AG08396 (cell line): ENCODE results near the gene CCDC121.
"Not testable (repeated sequence)": the region's sequence is repeated elsewhere in the genome, so short reads cannot be mapped to it uniquely, and the experiment has no call there.

Experiments used
- DNase-seq: peaks from one replicate; pipeline ENCODE4 v3.0.0; 2012; ENCODE audit warnings: low spot score, mixed read lengths

The CCDC121 gene

GRCh38 chr2:27636766-27637165 is 8.0 kb upstream of the CCDC121 start:
- DNase-seq = no peak

DNA sequence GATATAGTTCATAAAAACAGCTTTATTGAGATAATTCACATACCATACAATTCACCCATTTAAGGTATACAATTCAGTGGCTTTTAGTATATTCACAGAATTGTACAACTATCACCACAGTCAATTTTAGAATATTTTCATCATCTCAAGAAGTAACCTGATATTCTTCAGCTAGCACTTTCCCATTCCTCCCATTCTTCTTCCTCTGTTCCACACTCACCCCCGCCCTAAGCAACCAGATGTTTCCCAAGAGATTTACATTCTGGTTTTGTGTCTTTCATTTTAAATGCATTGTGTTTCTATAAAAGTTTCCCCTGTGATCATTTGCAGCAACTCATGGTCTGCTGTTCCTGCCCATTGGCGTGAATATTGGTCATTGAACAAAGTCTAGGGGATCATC is 5.5 kb upstream of the CCDC121 start:
- DNase-seq = no peak

GRCh38 chr2:27630257-27630656 is 1.4 kb upstream of the CCDC121 start:
- DNase-seq = not testable (repeated sequence)

GRCh38 chr2:27627963-27628766 is 647 bp downstream of the CCDC121 start:
- peak; percentile 48 for DNase-seq

- not testable (repeated sequence) for DNase-seq
Measured at GRCh38 chr2:27626921-27627320, 1.9 kb downstream of the CCDC121 start.

- DNase-seq = not testable (repeated sequence)
Measured at GRCh38 chr2:27626323-27626722, 2.5 kb downstream of the CCDC121 start.

- DNase-seq = no peak
Measured at GRCh38 chr2:27624943-27625342, 3.9 kb downstream of the CCDC121 start.

- peak; percentile 38 for DNase-seq
Measured at GRCh38 chr2:27622921-27623384, 5.9 kb downstream of the CCDC121 start.

- no peak for DNase-seq
Measured at GRCh38 chr2:27621524-27621923, 7.3 kb downstream of the CCDC121 start.

DNA sequence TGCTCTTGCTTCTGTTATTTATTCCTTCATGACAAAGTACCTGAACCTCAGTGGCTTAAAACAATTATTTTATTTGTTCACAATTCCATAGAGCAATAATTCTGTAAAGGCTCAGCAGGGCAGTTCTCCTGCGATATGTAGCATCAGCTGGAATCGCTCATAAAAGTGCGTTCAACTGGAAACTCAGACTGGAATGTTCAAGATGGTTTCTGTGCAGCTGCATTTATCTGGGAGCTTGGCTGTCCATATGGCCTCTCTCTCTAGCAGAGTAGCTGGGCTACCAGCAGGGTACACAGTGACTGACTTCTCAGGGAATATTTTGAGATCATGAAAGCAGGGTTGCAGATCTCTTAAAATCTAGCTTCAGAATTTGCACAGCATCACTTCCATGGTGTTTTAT is 13.5 kb downstream of the CCDC121 start:
- no peak for DNase-seq

DNA sequence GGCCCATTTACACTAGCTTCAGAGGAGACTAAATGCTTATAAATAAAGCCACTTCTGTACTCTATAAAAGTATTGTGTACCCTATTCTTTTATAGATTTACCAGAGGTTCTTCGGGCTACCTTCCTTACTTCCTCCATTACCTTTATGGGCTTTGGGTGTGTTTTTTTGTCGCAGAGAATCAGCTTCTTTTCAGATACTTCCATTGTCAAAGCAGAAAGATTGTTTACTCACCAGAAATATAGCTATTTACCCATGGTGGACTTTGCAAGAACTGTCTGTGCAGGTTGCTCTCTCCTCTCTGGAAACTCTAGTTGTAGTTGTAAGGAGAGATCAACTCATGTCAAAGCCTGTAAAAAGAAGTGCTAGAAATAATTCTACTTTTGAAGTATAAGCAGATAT is 14.8 kb downstream of the CCDC121 start:
- DNase-seq = no peak

DNA sequence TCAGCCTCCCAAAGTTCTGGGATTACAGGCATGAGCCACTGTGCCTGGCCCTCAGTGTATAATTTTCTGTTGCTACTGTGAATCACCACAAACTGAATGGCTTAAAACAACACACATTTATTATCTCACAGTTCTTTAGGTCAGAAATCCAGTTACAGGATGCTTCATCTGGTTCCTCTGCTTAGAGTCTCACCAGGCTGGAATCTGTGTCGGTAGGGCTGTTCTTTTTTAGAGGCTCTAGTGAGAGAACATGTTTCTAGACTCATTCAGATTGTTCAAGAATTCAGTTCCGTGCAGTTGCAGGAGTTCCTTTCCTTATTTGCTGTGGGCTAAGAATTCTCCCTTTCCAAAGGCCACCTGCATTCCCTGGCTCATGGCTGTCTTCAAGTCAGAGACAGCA is 22.2 kb downstream of the CCDC121 start:
- no peak for DNase-seq

- DNase-seq = peak; percentile 36
Measured at GRCh38 chr2:27596627-27597026, 32.2 kb downstream of the CCDC121 start.

DNA sequence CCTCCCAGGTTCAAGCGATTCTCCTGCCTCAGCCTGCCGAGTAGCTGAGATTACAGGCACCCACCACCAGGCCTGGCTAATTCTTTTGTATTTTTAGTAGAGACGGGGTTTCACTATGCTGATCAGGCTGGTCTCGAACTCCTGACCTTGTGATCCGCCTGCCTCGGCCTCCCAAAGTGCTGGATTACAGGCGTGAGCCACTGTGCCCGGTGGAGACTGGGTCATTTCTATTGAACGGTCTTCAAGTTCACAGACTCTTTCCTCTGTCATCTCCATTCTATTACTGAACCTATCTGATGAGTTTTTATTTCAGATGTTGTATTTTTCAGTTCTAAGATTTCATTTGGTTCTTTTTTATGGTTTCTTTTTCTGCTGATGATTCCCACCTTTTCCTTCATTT is 33.4 kb downstream of the CCDC121 start:
- not testable (repeated sequence) for DNase-seq

GRCh38 chr2:27594020-27594703 is 34.6 kb downstream of the CCDC121 start:
- not testable (repeated sequence) for DNase-seq

DNA sequence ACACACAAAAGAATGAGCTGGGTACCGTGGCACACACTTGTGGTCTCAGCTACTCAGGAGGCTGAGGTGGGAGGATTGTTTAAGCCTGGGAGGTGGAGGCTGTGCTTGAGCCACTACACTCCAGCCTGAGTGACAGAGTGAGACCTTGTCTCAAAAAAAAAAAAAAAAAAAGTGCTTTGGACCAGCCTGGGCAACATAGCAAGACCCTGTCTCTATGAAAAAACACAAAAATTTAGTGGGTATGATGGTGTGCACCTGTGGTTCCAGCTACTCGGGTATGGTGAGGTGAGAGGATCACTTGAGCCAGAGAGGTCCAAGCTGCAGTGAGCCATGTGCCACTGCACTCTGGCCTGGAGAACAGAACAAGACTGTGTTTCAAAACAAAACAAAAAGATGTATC is 35.6 kb downstream of the CCDC121 start:
- no peak for DNase-seq

DNA sequence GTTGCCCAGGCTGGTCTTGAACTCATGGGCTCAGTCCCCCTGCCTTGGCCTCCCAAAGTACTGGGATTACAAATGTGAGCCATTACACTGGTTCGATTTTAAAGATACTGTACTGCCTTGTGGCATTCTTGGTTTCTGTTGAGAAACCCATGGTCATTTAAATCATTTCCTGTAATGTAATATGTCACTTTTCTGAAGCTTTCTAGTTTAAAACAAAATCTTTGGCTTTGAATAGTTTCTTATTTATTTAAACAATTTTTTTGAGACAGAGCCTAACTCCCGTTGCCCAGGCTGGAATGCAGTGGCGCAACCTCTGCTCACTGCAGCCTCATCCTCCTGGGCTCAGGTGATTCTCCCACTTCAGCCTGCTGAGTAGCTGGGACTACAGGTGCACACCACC is 37.1 kb downstream of the CCDC121 start:
- DNase-seq = no peak

DNA sequence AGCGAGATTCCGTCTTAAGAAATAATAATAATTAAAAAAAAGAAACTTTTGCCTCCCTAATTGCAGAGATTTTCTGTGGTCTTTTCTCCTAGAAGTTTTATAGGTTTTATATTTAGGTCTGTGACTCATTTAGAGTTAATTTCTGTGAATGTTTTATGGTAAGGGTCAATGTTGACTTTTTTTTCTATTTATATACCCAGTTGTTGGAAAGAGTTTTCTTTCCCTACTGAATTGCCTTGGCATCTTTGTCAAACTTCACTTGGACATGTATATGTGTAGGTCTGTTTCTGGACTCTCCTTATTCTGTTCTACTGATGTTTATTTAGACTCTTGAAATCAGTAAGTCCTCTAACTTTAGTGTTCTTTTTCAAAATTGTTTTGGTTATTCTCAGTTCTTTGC is 40.5 kb downstream of the CCDC121 start:
- no peak for DNase-seq

DNA sequence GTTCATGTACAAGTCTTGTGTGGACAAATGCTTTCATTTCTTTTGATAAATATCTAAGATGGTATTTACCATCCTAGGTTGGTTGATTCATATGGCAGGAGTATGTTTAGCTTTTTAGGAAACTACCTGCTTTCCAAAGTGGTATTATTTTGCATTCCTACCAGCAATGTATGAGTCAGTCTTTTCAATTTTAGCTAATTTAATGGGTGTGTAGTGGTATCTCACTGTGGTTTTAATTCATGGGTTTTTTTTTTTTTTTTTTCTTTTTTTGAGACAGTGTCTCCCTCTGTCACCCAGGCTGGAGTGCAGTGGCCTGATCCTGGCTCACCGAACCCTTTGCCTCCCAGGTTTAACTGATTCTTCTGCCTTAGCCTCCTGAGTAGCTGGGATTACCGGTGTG is 41.8 kb downstream of the CCDC121 start:
- no peak for DNase-seq

- DNase-seq = no peak
Measured at GRCh38 chr2:27584597-27584996, 44.2 kb downstream of the CCDC121 start.

GRCh38 chr2:27583390-27583915 is 45.4 kb downstream of the CCDC121 start:
- no peak for DNase-seq

DNA sequence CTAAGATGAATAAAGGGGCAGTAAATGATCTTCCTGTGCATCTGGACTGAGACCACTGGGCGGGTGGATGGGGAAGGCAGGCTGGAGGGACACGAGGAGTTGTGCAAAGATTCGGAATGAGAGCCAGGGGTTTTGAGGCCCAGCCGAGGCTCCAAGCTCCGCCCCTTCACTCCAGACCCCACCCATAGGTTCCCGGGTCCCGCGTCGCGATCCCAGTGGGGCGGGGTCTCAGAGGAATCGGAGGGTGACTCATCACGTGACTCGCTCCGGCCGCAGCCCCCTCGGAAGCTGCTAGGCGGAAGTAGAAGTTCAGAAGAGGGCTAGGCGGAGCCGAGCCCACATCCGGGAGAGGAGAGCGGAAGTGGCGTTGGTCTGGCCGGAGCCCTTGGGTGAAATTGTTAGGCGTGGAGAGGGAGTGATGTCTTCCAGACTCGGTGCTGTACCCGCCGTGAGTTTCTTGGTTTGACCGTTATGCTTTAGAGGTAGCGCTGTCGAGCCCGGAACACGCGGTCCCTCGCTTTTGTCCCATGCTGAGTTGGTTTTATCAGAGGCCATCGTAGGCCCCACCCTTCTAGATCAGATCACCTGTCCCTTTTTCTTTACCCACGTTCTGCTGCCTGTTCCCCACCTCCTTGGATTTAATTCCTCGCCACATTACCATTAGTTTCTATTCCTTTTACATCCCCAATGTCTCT is 46.0 kb downstream of the CCDC121 start, which contains the start of gene ZNF512:
TSS of gene ZNF512 (plus strand) at position 348 of the 695 bp plus-strand sequence. CDS start at position 419, 71 bp downstream.
- DNase-seq = peak; percentile 93
